ENCODE results near the gene CATSPER1.

The CATSPER1 gene

DNA sequence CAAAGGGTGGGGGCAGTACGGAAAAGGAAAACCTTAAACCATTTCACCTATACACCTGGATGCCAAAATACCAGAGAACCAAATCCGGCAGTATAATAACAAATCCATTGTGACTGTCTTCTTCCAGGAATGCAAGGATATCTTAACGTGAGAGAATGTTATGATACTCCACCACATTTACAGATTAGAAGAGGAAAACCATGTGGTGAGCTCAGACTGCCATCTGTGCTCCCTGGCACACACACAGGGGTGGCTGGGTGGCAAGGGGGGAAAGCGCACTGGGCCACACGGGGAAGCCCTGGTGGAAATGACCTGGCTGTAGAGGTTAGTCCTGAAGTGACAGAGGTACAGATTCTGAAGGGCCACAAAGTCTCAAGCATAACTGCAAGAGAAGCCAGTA lies 34.2 kb downstream of the CATSPER1 start:
- no peak for DNase-seq

DNA sequence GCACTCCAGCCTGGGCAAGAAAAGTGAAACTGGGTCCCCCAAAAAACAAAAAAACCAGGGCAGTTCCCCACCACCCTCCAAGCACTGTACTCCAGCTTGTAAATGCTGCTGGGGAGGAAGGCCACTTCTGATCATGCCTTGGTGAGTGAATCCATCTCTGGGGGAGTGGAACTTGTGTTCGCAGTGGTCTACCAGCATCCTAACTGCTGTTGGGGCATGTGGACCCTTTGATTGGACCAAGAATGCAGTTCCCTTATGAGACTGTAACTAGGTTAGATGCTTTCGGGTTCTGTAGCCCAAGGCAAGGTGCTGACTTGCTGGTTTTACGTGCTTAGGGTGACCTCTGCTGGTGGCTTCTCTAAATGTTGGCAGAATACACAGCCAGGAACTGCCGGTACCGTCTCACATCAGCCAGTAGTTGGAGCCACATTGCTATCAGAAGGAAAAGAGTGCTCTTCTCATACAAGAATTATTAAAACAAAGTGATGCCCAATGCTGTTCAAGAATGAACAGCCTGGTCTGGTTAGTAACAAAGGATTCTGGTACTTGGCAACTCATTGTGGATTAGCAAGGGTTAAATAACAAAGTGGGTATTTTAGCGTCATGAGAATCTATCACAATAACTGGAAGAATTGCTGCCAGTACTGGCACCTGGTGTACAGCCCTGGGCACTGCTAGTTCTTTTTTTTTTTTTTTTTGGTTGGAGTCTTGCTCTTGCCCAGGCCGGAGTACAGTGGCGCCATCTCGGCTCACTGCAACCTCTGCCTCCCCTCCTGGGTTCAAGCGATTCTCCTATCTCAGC lies 37.3 kb downstream of the CATSPER1 start:
- peak; percentile 86 to 98 (median 93) for DNase-seq

DNA sequence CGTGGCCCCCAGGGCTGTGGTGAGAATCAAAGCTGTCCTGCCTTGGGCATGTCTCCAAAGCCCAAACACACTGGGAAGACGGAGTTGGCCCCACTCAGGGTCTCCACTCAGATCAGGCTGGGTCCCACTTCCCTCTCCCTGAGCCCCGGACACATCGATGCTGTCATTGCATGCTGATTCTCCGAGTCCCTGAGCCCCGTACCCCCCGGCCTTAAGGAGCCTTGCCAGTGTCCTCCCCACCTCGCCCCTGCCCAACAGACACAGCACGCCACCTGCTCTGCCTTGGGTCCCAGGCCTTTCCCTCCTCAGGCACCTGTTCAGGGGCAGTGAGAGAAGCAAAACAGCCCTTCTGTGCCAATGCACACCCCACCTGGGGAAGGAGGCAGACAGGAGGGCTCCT lies 38.9 kb downstream of the CATSPER1 start:
- no peak for DNase-seq

DNA sequence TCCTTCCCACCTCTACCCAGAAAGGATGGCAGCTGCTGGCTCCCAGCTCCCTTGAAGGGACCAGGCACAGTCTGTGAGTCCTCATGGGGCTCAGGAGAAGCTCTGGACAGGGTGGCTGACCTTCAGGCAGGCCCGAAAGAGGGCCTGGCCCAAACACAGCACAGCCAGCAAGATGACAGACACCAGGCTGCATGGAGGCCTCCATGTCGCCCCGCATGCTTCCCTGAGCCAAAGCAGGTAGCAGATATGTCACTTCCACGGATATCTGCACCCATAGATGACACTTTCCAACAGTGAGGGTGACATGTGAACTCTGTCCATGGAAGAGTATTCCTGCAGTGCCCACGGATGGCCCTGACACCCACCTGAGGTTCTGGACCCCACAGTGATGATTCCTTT lies 42.7 kb downstream of the CATSPER1 start:
- DNase-seq, result no peak

DNA sequence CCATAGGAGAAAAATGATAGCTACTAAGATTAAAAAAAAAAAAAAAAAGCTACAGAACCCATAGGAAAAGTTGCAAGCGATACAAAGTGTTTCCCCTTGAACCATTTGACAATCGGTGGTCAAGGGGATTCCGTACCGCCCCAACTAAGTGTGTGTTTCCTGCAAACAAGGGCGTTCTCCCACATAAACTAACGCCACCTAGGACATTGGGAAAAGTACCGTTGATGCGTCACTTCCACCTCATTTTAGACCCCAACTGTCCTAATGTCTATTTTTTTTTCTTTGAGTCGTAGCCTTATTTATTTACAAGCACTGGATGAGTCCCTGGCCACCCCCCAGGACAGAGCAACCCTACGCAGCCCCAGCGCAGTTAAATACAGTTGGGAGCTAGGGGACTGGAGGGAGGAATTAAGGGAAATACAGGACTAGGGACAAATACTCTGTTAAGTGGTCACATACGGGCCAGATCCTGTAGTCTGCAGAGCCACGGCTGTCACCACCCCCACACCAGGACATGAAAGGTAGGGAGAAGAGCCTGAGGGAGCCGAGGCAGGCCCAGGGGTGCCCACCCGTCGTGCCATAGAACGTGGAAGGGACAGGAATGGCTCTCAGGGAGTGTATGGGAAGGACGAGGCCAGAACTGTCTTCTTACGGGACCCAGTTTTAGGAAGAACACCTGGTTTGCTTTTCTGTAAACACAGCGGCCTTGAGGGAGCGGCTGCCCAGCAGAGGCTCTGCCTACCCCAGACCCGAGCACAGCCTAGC lies 43.3 kb downstream of the CATSPER1 start:
- DNase-seq, result no peak

DNA sequence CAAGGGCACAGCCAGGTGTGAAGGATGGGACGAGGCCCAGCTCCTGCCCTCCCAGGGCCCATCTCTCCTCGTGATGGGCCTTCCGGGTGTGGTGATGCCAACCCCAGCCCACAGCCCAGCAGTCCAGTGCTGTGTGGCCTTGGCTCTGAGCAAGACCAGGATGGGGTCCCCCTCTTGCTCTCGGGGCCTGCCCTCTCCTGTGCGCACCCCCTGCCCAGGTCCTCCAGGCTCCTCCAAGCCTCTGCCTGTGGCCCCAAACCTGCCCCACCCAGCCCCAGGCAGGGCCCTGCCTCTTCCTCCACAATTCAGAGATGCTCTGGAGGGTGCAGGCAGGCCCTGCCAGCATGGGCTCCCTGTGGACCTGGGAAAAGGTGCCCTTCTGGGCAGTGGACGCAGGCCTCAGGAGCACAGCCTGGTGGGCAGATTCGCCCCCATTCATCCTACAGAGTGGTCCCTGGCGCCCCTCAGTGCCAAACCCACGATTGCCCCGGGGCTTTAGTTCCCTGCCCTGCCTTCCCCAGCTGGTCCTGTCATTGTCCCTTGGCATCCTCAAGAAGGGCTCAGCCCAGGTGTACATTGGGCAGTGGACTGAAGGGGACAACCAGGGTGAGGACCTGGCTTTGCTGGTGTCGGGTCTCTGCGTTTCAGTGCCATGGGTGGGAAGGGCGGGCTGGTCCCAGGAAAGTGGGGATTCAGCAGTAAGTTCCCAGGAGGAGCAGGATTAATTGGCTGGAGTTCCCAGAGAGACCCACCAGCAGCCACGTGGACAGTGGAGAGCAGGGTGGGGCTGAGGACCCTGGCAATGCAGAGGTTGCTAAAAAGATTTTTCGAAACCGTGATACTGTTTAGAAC lies 44.1 kb downstream of the CATSPER1 start:
- DNase-seq, result no peak

DNA sequence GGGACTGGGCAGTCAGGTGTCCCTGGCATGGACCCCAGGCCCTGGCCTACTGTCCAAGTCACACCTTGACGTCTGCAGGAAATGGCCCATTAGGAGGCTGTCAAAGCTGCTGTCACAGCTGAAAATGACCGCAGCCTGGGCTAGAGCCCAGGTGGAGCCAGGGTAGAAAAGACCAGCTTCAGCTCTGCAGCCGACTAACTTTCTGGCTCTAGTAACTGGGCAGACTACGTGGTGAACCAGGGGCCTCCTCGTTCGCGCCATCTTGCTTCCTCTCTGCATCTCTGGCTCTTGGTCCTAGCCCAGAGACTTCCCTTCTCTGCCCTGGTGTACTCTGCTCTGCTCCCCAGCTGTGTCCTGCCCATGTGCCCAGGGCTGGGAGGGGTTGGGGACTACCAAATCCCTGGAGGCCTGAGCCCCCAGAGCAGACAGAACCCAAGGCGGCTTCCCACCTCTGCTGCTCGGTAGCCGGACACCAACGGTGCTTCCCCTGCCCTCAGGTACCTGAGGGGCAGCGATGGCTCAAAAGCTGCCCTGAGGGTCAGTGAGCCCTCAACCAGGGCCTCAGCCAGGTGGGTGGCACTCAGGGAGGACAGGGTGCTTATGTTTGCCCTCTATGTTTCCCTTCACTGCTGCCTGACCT lies 45.1 kb downstream of the CATSPER1 start:
- no peak for DNase-seq

DNA sequence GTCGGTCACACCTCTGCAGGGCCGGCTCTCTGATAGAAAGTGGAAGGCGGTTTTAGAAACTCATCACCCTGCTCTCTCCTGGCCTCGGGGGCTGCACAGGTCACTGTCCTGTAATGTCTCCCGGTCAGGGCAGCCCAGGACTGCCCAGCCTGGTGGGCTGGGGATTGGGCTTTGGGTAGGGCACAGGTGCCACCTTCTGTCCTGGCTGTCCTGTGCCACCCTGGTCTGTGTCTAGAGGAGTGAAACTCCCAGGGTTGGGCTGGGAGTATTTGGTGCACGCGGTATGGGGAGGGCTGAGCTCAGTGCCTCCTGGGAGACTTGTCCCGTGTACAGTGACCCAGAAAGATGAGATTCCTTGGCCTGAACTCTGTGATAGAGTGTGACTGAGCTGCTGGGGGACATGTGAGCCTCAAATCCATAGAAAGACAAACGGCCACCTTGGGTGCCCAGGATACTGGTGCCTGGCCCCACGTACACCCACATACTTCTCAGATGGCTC lies 47.0 kb downstream of the CATSPER1 start:
- no peak for DNase-seq

DNA sequence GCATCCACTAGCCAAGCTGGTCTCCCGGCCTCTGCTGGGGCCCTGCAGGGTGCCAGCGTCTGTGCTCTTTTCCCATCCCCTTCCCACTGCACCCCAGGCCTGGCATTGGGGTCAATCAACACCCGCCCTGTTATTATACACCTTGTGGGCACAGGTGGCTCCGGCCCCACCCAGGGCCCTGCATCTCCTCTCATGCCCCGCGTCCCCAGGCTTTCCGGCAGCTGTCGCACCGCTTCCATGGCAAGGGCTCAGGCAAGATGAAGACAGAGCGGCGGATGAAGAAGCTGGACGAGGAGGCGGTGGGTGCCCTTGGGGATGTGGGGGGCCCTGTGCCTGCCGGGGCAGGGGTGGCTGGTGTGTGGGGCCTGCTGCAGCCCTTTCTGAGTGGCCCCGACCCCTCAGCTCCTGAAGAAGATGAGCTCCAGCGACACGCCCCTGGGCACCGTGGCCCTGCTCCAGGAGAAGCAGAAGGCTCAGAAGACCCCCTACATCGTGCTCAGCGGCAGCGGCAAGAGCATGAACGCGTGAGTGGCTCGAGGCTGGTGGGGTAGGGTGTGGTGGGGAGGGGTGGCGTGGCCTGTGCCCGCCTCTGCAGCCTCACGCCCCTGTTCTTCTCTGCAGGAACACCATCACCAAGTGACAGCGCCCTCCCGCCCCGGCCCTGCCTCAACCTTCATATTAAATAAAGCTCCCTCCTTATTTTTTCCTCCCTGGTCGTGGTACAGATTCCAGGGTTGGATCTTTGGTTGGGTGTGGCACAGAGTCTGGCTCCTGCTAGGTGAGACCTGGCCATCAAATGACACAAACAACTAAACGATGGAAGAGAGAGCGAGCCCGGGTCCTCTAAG lies 47.7 kb downstream of the CATSPER1 start:
- no peak for DNase-seq

DNA sequence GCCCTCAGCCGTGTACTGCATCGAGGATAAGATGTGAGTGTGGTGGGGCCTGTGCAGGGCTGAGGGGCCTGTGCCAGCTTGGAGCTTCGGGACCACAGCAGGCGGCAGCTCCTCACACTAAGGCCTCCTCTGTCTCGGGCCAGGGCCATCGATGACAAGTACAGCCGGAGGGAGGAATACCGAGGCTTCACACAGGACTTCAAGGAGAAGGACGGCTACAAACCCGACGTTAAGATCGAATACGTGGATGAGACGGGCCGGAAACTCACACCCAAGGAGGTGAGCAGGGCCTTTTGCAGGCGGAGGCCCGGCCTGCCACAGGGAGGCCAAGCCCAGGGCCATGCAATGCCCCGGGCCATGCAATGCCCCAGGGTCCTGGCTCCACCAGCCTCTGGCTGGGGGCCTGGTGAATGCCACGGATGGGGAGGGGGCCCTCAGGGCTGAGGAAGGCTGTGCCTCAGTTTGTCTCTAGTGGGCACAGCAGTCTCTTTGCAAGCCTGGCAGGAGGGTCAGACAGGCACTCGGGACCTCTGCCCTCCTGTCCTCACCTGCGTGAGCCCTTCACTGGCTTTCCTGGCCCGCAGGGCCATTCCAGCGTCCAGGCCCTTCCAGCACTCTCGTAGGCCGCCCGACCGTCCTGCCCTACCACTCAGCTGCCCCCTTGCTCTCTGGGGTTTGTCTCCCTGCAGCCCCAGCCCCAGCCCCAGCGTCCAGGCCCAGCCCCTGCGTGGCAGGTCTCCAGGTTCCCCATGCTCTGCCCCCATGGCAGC lies 48.5 kb downstream of the CATSPER1 start:
- no peak for DNase-seq

DNA sequence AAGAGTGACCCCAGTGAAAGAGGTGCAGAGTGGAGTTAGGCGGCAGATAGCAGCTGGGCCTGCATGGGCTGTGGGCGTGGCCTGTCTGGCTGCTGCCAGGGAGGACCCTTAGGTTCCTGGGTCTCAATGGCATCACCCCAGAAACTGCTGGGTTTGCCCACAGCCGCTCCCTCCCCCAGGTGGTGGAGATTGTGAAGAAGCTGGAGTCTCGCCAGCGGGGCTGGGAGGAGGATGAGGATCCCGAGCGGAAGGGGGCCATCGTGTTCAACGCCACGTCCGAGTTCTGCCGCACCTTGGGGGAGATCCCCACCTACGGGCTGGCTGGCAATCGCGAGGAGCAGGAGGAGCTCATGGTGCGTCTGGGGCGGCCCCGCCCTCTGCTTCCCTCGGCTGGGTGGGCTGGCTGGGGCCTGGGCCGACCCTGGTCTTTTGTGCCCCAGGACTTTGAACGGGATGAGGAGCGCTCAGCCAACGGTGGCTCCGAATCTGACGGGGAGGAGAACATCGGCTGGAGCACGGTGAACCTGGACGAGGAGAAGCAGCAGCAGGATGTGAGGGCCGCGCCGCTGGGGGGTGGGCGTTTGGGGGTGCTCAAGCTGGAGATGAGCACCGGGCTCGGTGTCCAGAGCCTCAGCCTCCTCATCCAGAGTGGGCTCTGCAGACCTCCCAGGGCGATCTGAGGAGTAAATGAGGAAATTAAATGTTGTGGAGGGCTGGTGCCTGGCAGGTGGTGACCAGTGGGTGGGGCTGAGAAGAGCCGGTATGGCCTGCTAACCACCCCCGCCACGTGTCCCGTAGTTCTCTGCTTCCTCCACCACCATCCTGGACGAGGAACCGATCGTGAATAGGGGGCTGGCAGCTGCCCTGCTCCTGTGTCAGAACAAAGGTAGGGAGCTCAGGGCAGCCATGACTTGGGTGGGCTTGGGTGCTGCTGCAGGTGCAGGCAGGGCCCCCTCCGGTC lies 49.8 kb downstream of the CATSPER1 start:
- DNase-seq, result no peak

DNA sequence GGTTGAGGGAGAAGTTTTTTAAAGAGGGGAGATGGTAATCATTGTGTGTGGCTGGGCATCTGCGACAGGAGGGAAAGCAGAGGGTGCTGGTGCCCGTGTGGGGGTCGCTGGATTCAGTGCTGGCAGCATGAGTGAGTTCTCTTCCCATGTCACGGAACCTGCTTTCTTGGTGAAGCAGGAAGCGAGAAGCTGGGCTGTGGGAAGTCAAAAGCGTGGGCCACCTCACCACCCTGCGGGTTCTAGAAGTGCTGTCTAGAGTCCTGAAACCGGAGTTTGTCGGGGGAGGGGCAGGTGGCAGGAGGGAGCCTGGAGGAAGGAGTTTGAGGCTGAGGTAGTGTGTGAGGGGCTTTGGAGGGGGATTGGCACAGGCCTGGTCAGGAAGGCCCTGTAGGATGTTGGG lies 50.5 kb downstream of the CATSPER1 start:
- DNase-seq, result no peak

DNA sequence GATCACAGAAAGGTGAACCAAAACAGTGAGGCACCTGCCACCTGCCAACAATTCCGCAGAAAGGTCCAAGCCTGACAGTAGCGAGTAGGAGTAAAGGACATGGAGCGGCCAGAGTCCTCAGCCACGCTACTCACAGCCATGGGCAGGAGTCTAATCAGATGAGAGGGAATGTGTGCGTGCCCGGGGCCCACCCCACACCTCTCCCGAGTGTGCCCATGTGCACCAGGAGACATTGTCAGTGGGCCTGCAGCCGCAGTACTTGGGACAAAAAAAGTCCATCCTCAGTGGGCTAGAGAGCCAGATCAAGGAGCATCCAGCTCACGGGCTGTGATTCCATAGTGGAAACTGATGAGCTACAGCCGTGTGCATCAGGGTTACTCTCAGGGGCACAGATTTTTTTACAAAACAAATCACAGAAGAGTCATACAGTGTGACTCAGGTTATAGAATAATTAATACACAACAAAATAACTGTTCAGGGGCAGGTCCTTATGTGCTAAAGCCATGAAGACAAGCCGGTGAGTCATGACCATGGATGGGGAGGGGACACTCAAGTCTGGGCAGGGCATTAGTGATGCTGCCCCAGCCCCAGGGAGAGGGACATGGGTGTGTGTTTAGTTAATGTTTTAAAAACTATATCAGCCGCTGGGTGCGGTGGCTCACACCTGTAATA lies 52.7 kb downstream of the CATSPER1 start:
- DNase-seq, result no peak

DNA sequence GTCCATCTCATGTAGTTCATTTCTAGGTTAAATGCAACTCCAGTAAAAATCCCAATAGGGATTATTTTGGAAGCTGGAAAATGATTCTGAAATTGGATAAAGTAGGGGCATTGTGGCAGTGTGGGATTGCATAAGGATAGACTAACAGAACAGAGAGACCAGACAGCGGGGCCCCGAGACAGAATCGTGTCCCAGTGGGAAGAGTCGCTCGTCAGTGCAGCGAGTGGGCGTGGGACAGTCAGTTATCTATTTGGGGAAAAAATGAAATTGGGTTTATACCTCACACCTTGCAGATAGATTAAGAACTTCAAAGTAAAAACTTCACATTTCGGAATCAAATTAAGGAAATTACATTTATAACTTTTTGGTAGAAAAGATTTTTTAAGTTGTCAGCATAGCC lies 54.2 kb downstream of the CATSPER1 start:
- no peak for DNase-seq

DNA sequence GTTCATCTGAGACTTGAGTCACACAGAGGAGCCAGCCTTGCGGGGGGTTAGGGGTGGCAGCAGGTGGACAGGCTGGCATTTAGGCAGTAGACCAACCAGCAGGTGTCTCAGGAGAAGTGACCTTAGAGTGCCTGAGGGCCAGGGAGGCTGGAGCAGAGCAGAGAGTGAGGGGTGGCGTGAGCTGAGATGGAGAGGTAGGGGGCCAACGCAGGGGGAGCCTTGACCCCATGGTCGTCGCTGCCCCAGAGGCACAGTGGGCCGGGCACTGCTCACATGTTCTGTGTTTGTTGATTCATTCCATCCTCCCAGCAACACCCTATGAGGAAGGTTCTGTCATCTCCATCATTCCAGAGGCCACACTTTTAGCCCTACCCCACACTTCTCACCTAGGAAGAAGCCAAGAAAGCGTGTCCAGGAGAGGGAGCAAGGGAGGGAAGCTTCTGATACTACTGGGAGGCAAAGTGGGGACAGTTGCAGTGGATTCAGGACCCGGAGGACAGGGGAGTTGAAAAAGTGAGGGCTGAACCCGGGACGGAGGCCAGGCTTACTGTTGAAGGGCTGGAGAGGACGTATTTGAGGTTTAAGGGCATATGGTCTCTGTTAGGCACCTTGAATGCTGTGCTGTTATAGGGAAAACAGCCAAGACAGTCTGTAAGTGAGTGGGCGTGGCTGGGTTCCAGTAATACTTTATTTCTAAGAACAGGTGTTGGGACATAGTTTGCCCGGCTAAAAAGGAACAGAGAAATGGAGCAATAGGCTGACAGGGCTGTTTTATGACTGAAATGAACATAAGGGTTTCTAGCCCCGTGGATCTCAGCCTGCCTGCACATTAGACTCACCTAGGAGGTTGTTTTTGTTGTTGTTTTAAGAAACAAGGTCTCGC lies 57.4 kb downstream of the CATSPER1 start:
- no peak for DNase-seq

DNA sequence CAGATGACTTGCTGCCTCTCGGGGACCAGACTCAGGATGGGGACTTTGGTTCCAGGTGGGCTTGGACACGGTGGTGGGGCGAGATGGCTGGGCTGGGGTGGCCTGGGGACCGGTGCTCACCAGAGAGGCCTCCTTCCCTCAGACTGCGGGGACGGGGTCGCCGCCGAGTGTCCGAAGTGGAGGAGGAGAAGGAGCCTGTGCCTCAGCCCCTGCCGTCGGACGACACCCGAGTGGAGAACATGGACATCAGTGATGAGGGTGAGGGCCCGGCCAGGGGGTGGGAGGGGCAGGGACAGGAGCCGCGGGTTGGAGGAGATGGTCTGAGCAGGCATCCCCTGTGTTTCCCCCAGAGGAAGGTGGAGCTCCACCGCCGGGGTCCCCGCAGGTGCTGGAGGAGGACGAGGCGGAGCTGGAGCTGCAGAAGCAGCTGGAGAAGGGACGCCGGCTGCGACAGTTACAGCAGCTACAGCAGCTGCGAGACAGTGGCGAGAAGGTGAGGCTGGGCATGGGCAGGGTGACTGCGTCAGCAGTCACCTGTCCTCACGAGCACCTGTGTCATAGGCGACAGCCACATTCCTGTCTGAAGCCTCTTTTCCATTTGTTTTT lies 58.8 kb downstream of the CATSPER1 start:
- DNase-seq, result no peak

Measured in NCI-H1417 (cell line).